Epithelial cell of esophagus (primary cell): Measurements from ENCODE around the gene MMP11.

ENCODE experiments used
- DNase-seq: peaks from one replicate; pipeline ENCODE4 v3.0.0; 2010; ENCODE audit warnings: low read depth
- H3K4me3 ChIP-seq: 2 replicates; pipeline ENCODE4 v1.5.1; 2011; ENCODE audit warnings: mild to moderate bottlenecking, low read length, control low read depth
- TF ChIP-seq, protein P1 (sequence below): IDR thresholded peaks from 2 replicates; pipeline ENCODE4 v1.5.1; 2011; ENCODE audit warnings: low read depth, mild to moderate bottlenecking, low read length, control low read depth, inconsistent platforms; ENCODE audit not compliant: insufficient read depth; ENCODE audit errors: missing control alignments

The MMP11 gene

DNA sequence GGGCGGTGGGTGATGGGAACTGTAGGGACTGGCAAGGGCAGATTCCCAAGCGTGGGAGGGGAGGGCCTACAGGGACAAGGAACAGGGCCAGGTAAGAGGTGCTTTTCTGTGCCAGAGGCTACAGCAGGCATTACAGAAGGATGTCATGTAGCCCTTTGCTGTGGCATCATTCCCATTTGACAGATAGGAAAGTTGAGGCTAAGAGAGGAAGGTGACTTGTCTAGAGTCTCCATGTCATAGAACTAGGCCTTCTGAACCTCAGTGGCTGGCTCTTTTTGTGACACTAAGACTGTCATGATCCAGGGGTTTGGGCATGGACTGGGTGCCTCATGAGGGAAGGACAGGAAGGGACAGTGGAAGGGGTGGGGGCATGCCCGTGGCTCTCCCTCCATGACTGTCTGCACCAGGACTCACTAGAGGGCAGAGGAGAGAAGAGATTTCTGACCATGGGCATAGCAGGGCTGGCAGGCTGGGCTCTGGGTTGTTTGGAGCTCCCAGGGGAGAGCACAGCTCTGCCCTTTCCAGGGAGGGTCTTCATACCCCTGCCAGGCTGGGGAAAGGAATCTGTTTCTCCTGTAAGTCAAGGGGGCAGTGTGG, 3.2 kb downstream of the MMP11 start:
- TF ChIP-seq, protein P1, sequence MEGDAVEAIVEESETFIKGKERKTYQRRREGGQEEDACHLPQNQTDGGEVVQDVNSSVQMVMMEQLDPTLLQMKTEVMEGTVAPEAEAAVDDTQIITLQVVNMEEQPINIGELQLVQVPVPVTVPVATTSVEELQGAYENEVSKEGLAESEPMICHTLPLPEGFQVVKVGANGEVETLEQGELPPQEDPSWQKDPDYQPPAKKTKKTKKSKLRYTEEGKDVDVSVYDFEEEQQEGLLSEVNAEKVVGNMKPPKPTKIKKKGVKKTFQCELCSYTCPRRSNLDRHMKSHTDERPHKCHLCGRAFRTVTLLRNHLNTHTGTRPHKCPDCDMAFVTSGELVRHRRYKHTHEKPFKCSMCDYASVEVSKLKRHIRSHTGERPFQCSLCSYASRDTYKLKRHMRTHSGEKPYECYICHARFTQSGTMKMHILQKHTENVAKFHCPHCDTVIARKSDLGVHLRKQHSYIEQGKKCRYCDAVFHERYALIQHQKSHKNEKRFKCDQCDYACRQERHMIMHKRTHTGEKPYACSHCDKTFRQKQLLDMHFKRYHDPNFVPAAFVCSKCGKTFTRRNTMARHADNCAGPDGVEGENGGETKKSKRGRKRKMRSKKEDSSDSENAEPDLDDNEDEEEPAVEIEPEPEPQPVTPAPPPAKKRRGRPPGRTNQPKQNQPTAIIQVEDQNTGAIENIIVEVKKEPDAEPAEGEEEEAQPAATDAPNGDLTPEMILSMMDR, result no peak
- no peak overlapping the region for H3K4me3 ChIP-seq
- DNase-seq, result no peak

- DNase-seq, result no peak
- TF ChIP-seq, protein P1, result no peak
- H3K4me3 ChIP-seq, result no peak overlapping the region
These were observed 5.3 kb downstream of the MMP11 start for GRCh38 chr22:23777776-23778576.

- no peak for DNase-seq
- no peak overlapping the region for H3K4me3 ChIP-seq
- TF ChIP-seq, protein P1, result no peak
These were observed 5.9 kb downstream of the MMP11 start for GRCh38 chr22:23778577-23778900.

GRCh38 chr22:23779083-23779482, 6.4 kb downstream of the MMP11 start:
- no peak overlapping the region for H3K4me3 ChIP-seq
- TF ChIP-seq, protein P1, result no peak
- DNase-seq, result no peak

GRCh38 chr22:23779731-23780130, 7.1 kb downstream of the MMP11 start:
- no peak for DNase-seq
- TF ChIP-seq, protein P1, result no peak
- H3K4me3 ChIP-seq, result no peak overlapping the region

- no peak for DNase-seq
- TF ChIP-seq, protein P1, result no peak
- no peak overlapping the region for H3K4me3 ChIP-seq
These were observed 7.6 kb downstream of the MMP11 start for GRCh38 chr22:23780146-23780748.
